ENCODE results near the gene KLHL29.

Gene KLHL29

GRCh38 chr2:23536326-23536725, 151.3 kb downstream of the KLHL29 start:
- DNase-seq: no peak

DNA sequence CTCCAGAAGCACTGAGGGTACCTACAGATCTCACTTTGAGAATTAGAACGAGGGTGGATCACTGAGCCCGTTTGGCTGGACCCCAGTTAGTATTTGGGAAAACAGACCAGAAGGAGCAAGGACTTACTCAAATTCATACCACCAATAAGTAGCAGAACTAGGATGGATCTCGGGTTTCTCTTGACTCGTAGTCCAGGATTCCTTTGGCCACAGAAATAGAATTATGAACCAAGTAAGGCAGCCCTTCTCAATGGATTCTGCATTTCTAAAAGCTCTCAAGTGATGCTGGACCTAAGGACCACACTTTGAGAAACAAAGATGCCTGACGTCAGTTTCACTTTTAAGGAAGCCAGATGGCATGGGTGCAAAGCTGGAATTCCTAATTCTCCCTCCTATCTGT, 153.0 kb downstream of the KLHL29 start:
- DNase-seq: no peak

DNA sequence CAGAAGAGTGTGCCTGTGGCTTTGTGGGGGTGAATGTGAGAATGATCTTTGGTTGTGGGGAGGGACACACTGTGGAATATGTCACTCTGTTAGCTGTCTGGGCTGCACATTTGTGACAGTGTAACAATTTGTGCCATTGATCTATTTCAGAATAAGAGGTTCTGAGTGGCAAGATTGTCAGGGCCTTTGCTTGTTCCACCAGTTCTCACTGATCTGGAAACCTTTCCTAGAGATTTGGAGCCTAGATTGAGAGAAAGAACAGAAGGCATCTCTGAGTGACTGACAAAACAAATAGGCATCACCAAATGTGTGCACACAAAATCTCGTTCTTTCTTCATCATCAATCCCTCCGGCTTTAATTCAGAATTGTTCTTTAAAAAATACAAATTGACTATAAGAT, 153.6 kb downstream of the KLHL29 start:
- no peak for DNase-seq

GRCh38 chr2:23540804-23541360, 155.9 kb downstream of the KLHL29 start:
- DNase-seq: no peak

GRCh38 chr2:23541503-23542229, 156.7 kb downstream of the KLHL29 start:
- no peak for DNase-seq

- no peak for DNase-seq
Observed at GRCh38 chr2:23542230-23542789, 157.3 kb downstream of the KLHL29 start.

- DNase-seq: no peak
Observed at GRCh38 chr2:23543302-23543701, 158.3 kb downstream of the KLHL29 start.

- DNase-seq: no peak
Observed at GRCh38 chr2:23543728-23544127, 158.7 kb downstream of the KLHL29 start.

DNA sequence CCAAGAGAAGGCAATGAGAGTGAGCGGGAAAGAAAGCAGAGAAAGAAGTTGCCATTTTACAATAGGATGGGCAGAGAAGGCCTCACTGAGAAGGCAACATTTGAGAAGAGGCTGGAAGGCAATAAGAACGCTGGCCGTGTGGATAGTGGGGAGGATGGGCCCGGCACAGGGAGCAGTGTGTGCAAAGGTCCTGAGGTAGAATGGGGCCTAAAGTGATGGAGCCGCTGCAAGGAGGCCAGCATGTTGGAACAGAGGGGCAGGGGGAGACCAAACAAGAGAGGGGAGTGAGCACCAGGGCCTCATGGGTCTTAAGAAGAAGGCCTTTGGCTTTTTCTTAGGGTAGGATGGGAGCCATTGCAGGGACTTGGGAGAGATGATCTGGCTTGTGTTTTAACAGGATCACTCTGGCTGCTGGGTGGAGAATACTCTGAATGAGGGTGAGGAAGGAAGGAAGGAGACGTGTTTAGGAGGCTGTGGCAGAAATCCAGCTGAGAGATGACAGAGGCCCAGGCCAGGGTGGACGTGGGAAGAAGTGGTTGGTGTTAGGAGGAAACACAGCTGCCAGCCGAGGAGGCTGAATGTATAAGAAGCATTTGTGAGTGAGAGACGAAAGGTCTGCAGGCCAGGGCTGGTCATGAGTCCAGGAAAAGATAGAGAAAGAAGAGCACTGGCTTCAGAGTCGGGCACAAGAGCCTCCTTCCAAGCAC, 159.8 kb downstream of the KLHL29 start:
- no peak for DNase-seq

GRCh38 chr2:23545396-23545795, 160.4 kb downstream of the KLHL29 start:
- DNase-seq: no peak

DNA sequence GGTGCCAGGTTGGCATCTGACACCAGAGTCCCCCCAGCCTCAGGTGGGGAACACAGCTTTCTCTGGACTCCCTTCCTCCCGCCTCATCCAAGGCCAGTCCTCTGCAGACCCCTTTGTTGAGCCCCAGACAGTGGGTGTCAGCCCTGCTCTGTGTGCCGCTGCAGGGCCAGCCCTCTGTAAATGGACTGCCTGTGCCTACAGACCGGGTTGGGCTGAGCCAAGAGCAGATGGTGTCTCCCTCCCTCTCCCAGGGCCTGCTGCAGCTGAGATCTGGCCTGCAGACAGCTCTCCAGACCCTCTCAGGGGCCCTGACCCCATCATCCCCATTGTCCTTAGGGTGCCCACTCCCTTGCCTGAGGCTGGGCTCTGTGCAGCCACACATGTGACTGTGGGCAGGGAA, 160.8 kb downstream of the KLHL29 start:
- DNase-seq: no peak

- no peak for DNase-seq
Observed at GRCh38 chr2:23546913-23547312, 161.9 kb downstream of the KLHL29 start.

GRCh38 chr2:23547725-23548124, 162.7 kb downstream of the KLHL29 start:
- DNase-seq: no peak

DNA sequence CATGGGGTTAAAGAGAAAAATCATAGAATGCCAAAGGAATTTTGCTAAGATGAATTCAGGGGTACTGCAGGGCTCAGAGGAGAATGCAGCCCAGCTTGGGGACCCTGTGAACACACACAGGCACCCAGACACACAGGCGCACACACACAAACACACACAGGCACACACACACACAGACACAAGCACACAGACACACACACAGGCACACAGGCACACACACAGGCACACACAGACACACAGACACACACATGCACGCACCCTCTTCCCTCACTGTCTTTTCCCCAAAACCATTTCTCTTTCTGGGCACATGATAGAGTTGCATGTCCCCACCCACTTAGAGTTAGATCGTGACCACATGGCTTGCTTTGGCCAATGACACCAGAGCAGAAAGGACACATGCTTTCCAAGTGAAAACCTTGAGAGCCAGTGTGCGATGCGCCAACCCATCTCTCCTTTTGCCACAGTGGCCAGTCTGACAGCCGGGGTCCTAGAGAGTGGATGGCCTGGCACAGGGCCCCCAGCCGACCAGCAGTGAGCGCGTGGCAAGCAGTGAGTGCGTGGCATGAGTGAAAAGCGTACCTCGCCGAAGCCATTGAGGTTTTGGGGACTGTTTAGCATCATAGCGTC, 163.3 kb downstream of the KLHL29 start:
- DNase-seq: no peak

GRCh38 chr2:23549051-23549450, 164.1 kb downstream of the KLHL29 start:
- DNase-seq: no peak

DNA sequence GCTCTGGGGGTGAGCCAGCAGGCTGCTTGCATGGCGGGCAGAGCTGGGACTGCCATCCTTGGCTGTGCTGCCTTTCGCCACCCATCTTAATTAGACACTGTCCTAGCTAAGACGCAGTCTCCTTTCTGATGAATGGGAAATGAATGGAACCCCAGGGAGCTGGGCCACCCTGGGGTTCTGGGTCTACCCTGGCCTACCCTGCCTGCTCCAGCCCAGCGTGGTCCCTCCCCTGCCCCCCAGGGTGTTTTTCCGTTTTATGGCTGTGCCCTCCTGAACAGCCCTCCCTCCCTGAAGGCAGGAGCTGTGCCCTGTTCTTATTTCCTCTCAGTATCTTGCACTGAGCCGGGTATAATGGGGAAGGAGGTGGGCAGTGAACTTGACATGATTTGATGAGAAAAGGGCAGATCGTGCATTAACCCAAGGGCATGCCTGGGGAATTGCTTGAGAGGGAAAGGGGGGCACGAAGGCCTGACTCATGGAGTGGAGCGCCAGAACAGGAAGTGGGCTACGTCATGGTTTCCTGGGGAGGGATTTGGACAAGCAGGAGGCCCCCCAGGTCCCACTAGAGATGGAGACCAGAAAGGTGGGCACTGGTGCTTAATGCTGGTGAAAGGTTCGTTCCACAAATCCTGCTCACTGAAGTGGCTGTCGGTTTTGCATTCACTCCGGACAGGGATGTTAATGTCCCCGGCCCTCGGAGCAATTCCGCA, 165.0 kb downstream of the KLHL29 start:
- no peak for DNase-seq

GRCh38 chr2:23550553-23550952, 165.6 kb downstream of the KLHL29 start:
- DNase-seq: no peak

DNA sequence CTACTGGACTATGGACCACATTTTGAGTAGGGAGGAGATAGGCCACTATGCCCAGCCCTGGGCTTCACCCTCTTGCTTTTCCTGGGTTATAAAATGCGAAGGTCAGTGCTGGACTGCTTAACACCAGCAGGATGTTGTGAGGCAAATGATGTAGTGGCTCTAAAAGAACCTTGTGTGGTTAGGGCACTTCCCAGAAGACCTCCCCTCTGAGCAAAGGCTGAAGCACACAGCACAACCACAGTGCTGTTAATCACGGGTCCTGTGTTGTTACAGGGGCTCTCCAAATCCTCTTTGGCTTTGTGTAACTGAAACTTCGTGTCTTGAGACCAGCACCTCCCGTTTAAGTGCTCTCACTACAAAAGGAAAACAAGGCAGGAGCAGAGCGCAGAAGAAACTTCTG, 166.9 kb downstream of the KLHL29 start:
- no peak for DNase-seq

GRCh38 chr2:23553561-23553960, 168.6 kb downstream of the KLHL29 start:
- no peak for DNase-seq

GRCh38 chr2:23554054-23554697, 169.2 kb downstream of the KLHL29 start:
- DNase-seq: no peak

DNA sequence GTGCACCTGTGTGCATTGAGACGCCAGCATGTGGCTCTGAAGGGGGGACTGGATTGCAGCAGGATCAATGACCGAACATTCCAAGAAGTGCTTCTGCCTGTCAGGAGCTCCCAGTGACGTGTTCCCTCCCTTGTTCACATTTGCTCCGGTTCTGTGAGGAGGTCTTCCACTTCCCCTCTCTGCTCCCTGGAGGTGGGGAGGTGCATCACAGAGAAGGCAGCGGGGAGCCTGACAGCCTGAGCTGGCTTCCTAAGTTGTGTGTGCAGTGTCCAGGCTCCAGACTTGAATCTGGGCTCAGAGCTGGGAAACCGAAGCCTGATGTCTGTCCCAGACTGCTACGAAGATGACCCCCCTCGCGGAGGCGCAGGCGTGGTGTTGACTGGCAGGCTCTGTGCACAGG, 171.0 kb downstream of the KLHL29 start:
- DNase-seq: no peak

GRCh38 chr2:23556929-23557328, 171.9 kb downstream of the KLHL29 start:
- no peak for DNase-seq
